DOHH2 (cell line): ENCODE data around the gene ETS1.

Source experiments
- H3F3A ChIP-seq: fragments of 200-600 bp; sonication (generic), shearing (Covaris generic); 2 replicates; pipeline ENCODE4 v1.6.0; 2016; ENCODE audit warnings: antibody characterized with exemption, mild to moderate bottlenecking; ENCODE audit not compliant: control insufficient read depth, insufficient read depth
- H3K27ac ChIP-seq: fragments of 200-600 bp; sonication (generic); 2 replicates; pipeline ENCODE4 v1.5.1; 2014; ENCODE audit warnings: low read depth, mild to moderate bottlenecking, low read length, moderate library complexity
- H3K27me3 ChIP-seq: fragments of 200-600 bp; sonication (generic); 2 replicates; pipeline ENCODE4 v1.6.1; 2014; ENCODE audit warnings: mild to moderate bottlenecking, low read length, mixed read lengths; ENCODE audit not compliant: control insufficient read depth
- H3K36me3 ChIP-seq: fragments of 200-600 bp; sonication (generic); 2 replicates; pipeline ENCODE4 v1.6.1; 2014; ENCODE audit warnings: mild to moderate bottlenecking, low read length, moderate library complexity, mixed read lengths; ENCODE audit not compliant: control insufficient read depth
- H3K4me1 ChIP-seq: fragments of 200-600 bp; sonication (generic); 2 replicates; pipeline ENCODE4 v1.6.1; 2014; ENCODE audit warnings: mild to moderate bottlenecking, low read length, mixed read lengths; ENCODE audit not compliant: control insufficient read depth
- H3K4me2 ChIP-seq: fragments of 200-600 bp; sonication (generic); 2 replicates; pipeline ENCODE4 v1.6.0; 2014; ENCODE audit warnings: mild to moderate bottlenecking, low read length, moderate library complexity
- H3K4me3 ChIP-seq: fragments of 200-600 bp; sonication (generic); 2 replicates; pipeline ENCODE4 v1.5.1; 2014; ENCODE audit warnings: mild to moderate bottlenecking, low read length, mixed read lengths
- H3K79me2 ChIP-seq: fragments of 200-600 bp; sonication (generic); 2 replicates; pipeline ENCODE4 v1.6.1; 2014; ENCODE audit warnings: mild to moderate bottlenecking, low read length, mixed read lengths; ENCODE audit not compliant: control insufficient read depth
- H3K9me2 ChIP-seq: fragments of 200-600 bp; sonication (generic); replicated peaks from 2 replicates; pipeline ENCODE4 v1.6.1; 2014; ENCODE audit warnings: mild to moderate bottlenecking, low read length, mixed read lengths; ENCODE audit not compliant: control insufficient read depth
- H3K9me3 ChIP-seq: fragments of 200-600 bp; sonication (generic); 2 replicates; pipeline ENCODE4 v1.6.1; 2014; ENCODE audit warnings: antibody characterized with exemption, low read length, mixed read lengths; ENCODE audit not compliant: control insufficient read depth, insufficient read depth
- H4K20me1 ChIP-seq: fragments of 200-600 bp; sonication (generic); 2 replicates; pipeline ENCODE4 v1.6.0; 2014; ENCODE audit warnings: low read depth, mild to moderate bottlenecking, antibody characterized with exemption, low read length, moderate library complexity; ENCODE audit not compliant: control insufficient read depth, insufficient read depth
- CTCF ChIP-seq: fragments of 200-600 bp; sonication (generic); IDR thresholded peaks from one replicate; pipeline ENCODE4 v1.5.1; 2014; ENCODE audit warnings: antibody characterized with exemption, mild to moderate bottlenecking, low read depth, low read length; ENCODE audit not compliant: poor library complexity, severe bottlenecking
- EZH2phosphoT487 ChIP-seq: fragments of 200-600 bp; sonication (generic); IDR thresholded peaks from 2 replicates; pipeline ENCODE4 v1.6.1; 2017; ENCODE audit warnings: borderline replicate concordance, mild to moderate bottlenecking, antibody characterized with exemption, low read length, moderate library complexity, mixed read lengths

The ETS1 gene

GRCh38 chr11:128483211-128483788 lies 104.1 kb downstream of the ETS1 start:
- TF ChIP-seq EZH2phosphoT487 = no peak
- TF ChIP-seq CTCF = no peak
- Histone ChIP-seq H3K4me1 (peaks cover 96% of the 10 kb centered on the region), H3K9me2 (no peaks in the 10 kb centered on the region), H3K36me3 (peaks cover 98% of the 10 kb centered on the region), H3K9me3 (no peaks in the 10 kb centered on the region), H4K20me1 (peaks cover 12% of the 10 kb centered on the region; the same call in 1 of the 2 replicates), H3K27ac (peak overlapping the region; percentile 93), H3K79me2 (peaks cover 97% of the 10 kb centered on the region), H3F3A (peaks cover 66% of the 10 kb centered on the region), H3K4me3 (peak overlapping the region; percentile 34), H3K4me2 (peak overlapping the region; percentile 49), H3K27me3 (no peaks in the 10 kb centered on the region)

- H3K4me1 ChIP-seq = peaks cover 96% of the 10 kb centered on the region
- H3K27ac ChIP-seq = peak overlapping the region; percentile 93
- H3K4me2 ChIP-seq = peak overlapping the region; percentile 49
- H3K4me3 ChIP-seq = peak overlapping the region; percentile 34
- peaks cover 94% of the 10 kb centered on the region for H3K79me2 ChIP-seq
- peaks cover 95% of the 10 kb centered on the region for H3K36me3 ChIP-seq
- no peaks in the 10 kb centered on the region for H3K27me3 ChIP-seq
- peaks cover 65% of the 10 kb centered on the region for H3F3A ChIP-seq
- TF ChIP-seq CTCF (no peak), EZH2phosphoT487 (no peak)
- peaks cover 12% of the 10 kb centered on the region; the same call in 1 of the 2 replicates for H4K20me1 ChIP-seq
- H3K9me2 ChIP-seq = no peaks in the 10 kb centered on the region
- H3K9me3 ChIP-seq = no peaks in the 10 kb centered on the region
Measured at GRCh38 chr11:128482512-128483191, 104.7 kb downstream of the ETS1 start.

- Histone ChIP-seq H3K4me2 (peak overlapping the region; percentile 49), H3F3A (peaks cover 70% of the 10 kb centered on the region), H3K9me3 (no peaks in the 10 kb centered on the region), H3K4me1 (peaks cover 100% of the 10 kb centered on the region), H3K9me2 (no peaks in the 10 kb centered on the region), H3K79me2 (peaks cover 96% of the 10 kb centered on the region), H3K27me3 (no peaks in the 10 kb centered on the region), H3K4me3 (peak overlapping the region; percentile 34; the same call in 1 of the 2 replicates), H3K27ac (peak overlapping the region; percentile 93), H4K20me1 (peaks cover 12% of the 10 kb centered on the region; the same call in 1 of the 2 replicates), H3K36me3 (peaks cover 98% of the 10 kb centered on the region)
- TF ChIP-seq CTCF (no peak), EZH2phosphoT487 (no peak)
Measured at GRCh38 chr11:128482092-128482491, 105.3 kb downstream of the ETS1 start.
